Loucy (cell line): ENCODE results near the gene SH2B2.

Source experiments
- CTCF ChIP-seq: fragments of 200-600 bp; sonication (generic); conservative IDR thresholded peaks from 2 replicates; pipeline ENCODE4 v1.5.1; 2014; ENCODE audit warnings: mild to moderate bottlenecking, antibody characterized with exemption, low read length
- EZH2phosphoT487 ChIP-seq: fragments of 200-600 bp; IDR thresholded peaks from 2 replicates; pipeline ENCODE4 v1.6.1; 2018; ENCODE audit warnings: antibody characterized with exemption, mild to moderate bottlenecking, moderate library complexity, borderline replicate concordance

- TF ChIP-seq CTCF (no peak), EZH2phosphoT487 (no peak)
These were observed 30.8 kb upstream of the SH2B2 start for GRCh38 chr7:102255916-102256315.
